Measurements from ENCODE around the gene TBC1D22A. TPM values are rescaled to one million over a fixed set of nuclear protein-coding genes. Genes with fewer than 3 reads are reported as not detected.

Gene TBC1D22A
- total and polyA plus RNA-seq, 2 donors: 11.8 to 25.7 TPM

DNA sequence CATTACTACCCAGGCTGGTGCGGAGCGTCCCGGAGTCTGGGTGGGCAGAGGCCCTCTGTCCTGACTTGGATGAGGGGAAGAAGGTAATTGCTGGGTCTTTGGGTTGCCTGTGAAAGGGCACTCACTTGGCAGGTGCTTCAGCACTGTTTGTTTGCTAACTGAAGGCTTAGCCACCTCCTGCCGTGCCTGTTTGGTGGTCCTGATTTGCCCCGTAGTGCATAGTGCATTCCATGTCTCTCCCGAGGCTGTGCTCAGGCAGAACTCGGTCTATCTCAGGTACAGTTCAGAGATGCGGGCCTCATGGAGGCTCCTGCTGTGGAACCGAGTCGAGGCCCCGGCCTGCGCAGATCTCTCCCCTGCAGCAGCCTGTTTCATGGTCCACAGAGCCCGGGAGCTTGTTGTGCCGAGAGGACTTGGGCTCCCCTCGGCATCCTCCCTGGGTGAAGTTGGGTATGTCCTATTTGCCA, 146.2 kb downstream of the TBC1D22A start:
- DNase-seq (ENCODE audit: low read depth in 6 of 9, low spot score in 9 of 9): no peak
- Histone ChIP-seq H3K4me3 (ENCODE audit: low read length in 2 of 2) (no peak overlapping the region), H3K27ac (ENCODE audit: low read depth in 1 of 2, low read length in 1 of 2) (no peak overlapping the region), H3K4me1 (ENCODE audit: control insufficient read depth in 2 of 2, insufficient read depth in 2 of 2, low read length in 2 of 2) (no peaks in the 10 kb centered on the region), H3K36me3 (ENCODE audit: control insufficient read depth in 2 of 2, insufficient read depth in 2 of 2, low read length in 1 of 2) (peaks cover 0 to 13% of the 10 kb centered on the region in 2 donors), H3K9me3 (ENCODE audit: control insufficient read depth in 2 of 2, insufficient read depth in 1 of 2, low read length in 1 of 2) (no peaks in the 10 kb centered on the region), H3K27me3 (ENCODE audit: control insufficient read depth in 2 of 2, insufficient read depth in 1 of 2, low read length in 1 of 2) (no peaks in the 10 kb centered on the region)
- WGBS: 98% methylated on average over 15 of the region's 15 CpGs

DNA sequence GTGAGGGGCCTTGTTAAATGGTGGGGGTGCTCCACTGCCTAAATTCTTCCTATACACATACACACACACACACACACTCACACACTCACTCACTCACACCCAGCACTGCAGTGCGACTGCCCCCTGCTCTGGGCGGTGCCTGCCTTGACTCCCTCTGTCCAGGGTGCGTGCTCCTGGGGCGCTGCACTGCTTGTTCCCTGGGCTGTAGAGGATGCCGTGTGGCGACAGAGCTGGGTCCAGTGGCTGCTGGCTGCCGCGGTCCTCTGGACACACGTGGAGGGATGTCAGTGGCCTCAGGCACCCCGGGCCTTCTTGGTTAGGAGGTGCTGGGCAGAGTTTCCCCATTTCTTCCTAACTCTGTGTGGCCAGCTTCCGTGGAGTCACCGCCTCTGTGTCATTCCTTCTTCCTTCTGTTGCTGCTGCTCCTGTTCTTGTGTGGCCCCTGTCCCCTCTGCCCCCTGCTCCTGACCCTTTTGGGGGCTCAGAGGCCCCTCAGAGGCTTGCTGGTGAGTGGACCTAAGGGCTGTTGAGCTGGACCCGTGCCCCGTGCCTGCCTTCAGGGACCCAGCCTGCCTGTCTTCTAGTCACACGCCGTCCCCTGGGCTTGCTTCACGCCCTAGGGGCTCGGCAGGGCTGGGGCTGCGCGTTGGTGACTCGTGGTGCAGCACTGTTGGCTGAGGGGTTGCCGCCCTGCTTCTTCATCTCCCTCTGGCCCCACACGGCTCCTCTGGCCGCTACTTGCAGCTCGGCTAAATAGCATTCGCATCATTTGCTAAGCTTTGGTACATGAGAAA, 147.0 kb downstream of the TBC1D22A start:
- no peak for DNase-seq (ENCODE audit: low read depth in 6 of 9, low spot score in 9 of 9)
- H3K27ac ChIP-seq (ENCODE audit: low read depth in 1 of 2, low read length in 1 of 2): no peak overlapping the region
- H3K27me3 ChIP-seq (ENCODE audit: control insufficient read depth in 2 of 2, insufficient read depth in 1 of 2, low read length in 1 of 2): no peaks in the 10 kb centered on the region
- WGBS: 97% methylated on average over 26 of the region's 26 CpGs
- H3K4me3 ChIP-seq (ENCODE audit: low read length in 2 of 2): no peak overlapping the region
- peaks cover 0 to 2% of the 10 kb centered on the region in 2 donors for H3K4me1 ChIP-seq (ENCODE audit: control insufficient read depth in 2 of 2, insufficient read depth in 2 of 2, low read length in 2 of 2)
- no peaks in the 10 kb centered on the region for H3K9me3 ChIP-seq (ENCODE audit: control insufficient read depth in 2 of 2, insufficient read depth in 1 of 2, low read length in 1 of 2)
- H3K36me3 ChIP-seq (ENCODE audit: control insufficient read depth in 2 of 2, insufficient read depth in 2 of 2, low read length in 1 of 2): peaks cover 0 to 17% of the 10 kb centered on the region in 2 donors

DNA sequence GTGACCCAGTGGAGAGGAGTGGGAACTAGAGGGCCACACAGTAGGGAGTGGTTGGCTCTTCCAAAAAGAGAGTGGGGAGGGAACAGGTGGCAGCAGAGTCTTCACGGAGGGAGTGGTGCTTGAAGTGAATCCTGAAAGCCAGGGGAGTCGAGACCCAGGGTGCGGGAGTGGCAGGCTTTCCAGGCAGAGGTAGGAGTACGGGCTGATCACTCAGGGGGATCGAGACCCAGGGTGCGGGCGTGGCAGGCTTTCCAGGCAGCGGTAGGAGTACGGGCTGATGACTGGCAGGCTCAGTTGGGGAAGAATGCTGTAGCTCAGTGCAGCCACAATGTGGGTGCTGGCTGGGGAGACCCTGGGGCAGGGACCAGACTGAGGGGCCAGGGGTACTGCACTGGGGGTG, 148.2 kb downstream of the TBC1D22A start:
- Histone ChIP-seq H3K4me3 (ENCODE audit: low read length in 2 of 2) (no peak overlapping the region), H3K36me3 (ENCODE audit: control insufficient read depth in 2 of 2, insufficient read depth in 2 of 2, low read length in 1 of 2) (peaks cover 0 to 17% of the 10 kb centered on the region in 2 donors), H3K27me3 (ENCODE audit: control insufficient read depth in 2 of 2, insufficient read depth in 1 of 2, low read length in 1 of 2) (no peaks in the 10 kb centered on the region), H3K9me3 (ENCODE audit: control insufficient read depth in 2 of 2, insufficient read depth in 1 of 2, low read length in 1 of 2) (no peaks in the 10 kb centered on the region), H3K27ac (ENCODE audit: low read depth in 1 of 2, low read length in 1 of 2) (no peak overlapping the region), H3K4me1 (ENCODE audit: control insufficient read depth in 2 of 2, insufficient read depth in 2 of 2, low read length in 2 of 2) (peaks cover 5 to 14% of the 10 kb centered on the region in 2 donors)
- DNase-seq (ENCODE audit: low read depth in 6 of 9, low spot score in 9 of 9): no peak
- WGBS: 97% methylated on average over 9 of the region's 9 CpGs

DNA sequence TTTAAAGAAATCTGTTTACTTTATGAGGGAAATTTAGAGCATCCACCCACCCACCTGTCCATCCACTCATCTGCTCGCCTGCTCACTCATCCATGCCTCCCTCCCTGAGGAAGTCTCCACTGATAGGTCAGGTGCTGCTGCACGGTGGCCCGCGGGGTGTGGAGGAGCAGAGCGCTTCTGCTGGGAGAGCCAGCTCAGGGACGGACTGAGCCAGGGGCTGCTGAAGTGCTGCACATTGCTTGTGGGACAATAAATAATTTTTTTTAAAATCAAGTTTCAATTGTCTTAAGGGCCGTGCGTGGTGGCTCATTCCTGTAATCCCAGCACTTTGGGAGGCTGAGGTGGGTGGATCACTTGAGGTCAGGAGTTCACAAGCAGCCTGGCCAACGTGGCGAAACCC, 148.9 kb downstream of the TBC1D22A start:
- Histone ChIP-seq H3K36me3 (ENCODE audit: control insufficient read depth in 2 of 2, insufficient read depth in 2 of 2, low read length in 1 of 2) (peaks cover 4 to 21% of the 10 kb centered on the region in 2 donors), H3K27me3 (ENCODE audit: control insufficient read depth in 2 of 2, insufficient read depth in 1 of 2, low read length in 1 of 2) (no peaks in the 10 kb centered on the region), H3K27ac (ENCODE audit: low read depth in 1 of 2, low read length in 1 of 2) (no peak overlapping the region), H3K9me3 (ENCODE audit: control insufficient read depth in 2 of 2, insufficient read depth in 1 of 2, low read length in 1 of 2) (no peaks in the 10 kb centered on the region), H3K4me1 (ENCODE audit: control insufficient read depth in 2 of 2, insufficient read depth in 2 of 2, low read length in 2 of 2) (peaks cover 5 to 19% of the 10 kb centered on the region in 2 donors), H3K4me3 (ENCODE audit: low read length in 2 of 2) (no peak overlapping the region)
- DNase-seq (ENCODE audit: low read depth in 6 of 9, low spot score in 9 of 9): no peak
- 97% methylated on average over 10 of the region's 10 CpGs for WGBS

DNA sequence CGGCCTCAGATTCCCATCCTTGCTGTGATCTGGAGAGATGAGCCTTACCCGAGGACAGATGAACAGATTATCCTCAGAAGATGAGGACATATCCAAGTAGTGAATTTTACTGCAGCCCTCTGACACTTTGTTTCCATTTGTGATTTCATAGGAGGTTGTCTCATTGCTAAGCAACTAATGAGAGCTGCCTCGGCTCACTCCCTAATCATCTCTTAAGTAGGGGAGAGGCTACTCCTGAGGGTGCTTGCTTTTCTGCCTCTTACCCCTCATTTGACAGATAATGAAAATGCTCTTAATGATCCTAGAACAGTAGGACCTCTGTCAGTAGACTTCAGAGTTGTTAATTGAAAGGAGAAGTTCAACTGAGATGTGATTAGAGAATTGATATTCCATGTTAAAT, 150.9 kb downstream of the TBC1D22A start:
- no peaks in the 10 kb centered on the region for H3K27me3 ChIP-seq (ENCODE audit: control insufficient read depth in 2 of 2, insufficient read depth in 1 of 2, low read length in 1 of 2)
- peaks cover 4 to 23% of the 10 kb centered on the region in 2 donors for H3K36me3 ChIP-seq (ENCODE audit: control insufficient read depth in 2 of 2, insufficient read depth in 2 of 2, low read length in 1 of 2)
- DNase-seq (ENCODE audit: low read depth in 6 of 9, low spot score in 9 of 9): no peak
- no peaks in the 10 kb centered on the region for H3K9me3 ChIP-seq (ENCODE audit: control insufficient read depth in 2 of 2, insufficient read depth in 1 of 2, low read length in 1 of 2)
- 98% methylated on average over 3 of the region's 3 CpGs for WGBS
- peaks cover 5 to 19% of the 10 kb centered on the region in 2 donors for H3K4me1 ChIP-seq (ENCODE audit: control insufficient read depth in 2 of 2, insufficient read depth in 2 of 2, low read length in 2 of 2)
- no peak overlapping the region for H3K27ac ChIP-seq (ENCODE audit: low read depth in 1 of 2, low read length in 1 of 2)
- no peak overlapping the region for H3K4me3 ChIP-seq (ENCODE audit: low read length in 2 of 2)

DNA sequence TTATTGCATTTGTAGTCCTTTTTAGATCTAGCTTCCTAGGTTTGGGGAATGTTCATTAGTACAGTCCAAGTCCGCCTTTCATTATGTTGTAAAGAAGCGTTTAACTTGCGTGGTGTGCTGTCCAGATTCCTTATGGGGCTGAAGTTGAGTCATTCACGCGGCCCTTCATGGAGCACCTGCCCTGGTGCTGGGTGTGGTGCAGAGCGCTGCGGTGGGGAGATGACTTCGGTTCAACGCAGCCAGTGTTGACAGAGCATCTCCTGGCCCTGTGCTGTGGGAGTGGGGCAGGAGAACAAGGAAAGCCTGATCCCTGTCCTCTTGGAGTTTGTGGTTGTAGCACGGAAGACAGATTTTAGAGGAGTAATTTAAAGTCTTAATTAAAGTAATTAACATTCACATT, 152.0 kb downstream of the TBC1D22A start:
- no peak overlapping the region for H3K27ac ChIP-seq (ENCODE audit: low read depth in 1 of 2, low read length in 1 of 2)
- H3K4me1 ChIP-seq (ENCODE audit: control insufficient read depth in 2 of 2, insufficient read depth in 2 of 2, low read length in 2 of 2): peaks cover 5 to 19% of the 10 kb centered on the region in 2 donors
- DNase-seq (ENCODE audit: low read depth in 6 of 9, low spot score in 9 of 9): no peak
- 93% methylated on average over 10 of the region's 10 CpGs for WGBS
- H3K27me3 ChIP-seq (ENCODE audit: control insufficient read depth in 2 of 2, insufficient read depth in 1 of 2, low read length in 1 of 2): no peaks in the 10 kb centered on the region
- H3K9me3 ChIP-seq (ENCODE audit: control insufficient read depth in 2 of 2, insufficient read depth in 1 of 2, low read length in 1 of 2): no peaks in the 10 kb centered on the region
- no peak overlapping the region for H3K4me3 ChIP-seq (ENCODE audit: low read length in 2 of 2)
- H3K36me3 ChIP-seq (ENCODE audit: control insufficient read depth in 2 of 2, insufficient read depth in 2 of 2, low read length in 1 of 2): peaks cover 4 to 27% of the 10 kb centered on the region in 2 donors

DNA sequence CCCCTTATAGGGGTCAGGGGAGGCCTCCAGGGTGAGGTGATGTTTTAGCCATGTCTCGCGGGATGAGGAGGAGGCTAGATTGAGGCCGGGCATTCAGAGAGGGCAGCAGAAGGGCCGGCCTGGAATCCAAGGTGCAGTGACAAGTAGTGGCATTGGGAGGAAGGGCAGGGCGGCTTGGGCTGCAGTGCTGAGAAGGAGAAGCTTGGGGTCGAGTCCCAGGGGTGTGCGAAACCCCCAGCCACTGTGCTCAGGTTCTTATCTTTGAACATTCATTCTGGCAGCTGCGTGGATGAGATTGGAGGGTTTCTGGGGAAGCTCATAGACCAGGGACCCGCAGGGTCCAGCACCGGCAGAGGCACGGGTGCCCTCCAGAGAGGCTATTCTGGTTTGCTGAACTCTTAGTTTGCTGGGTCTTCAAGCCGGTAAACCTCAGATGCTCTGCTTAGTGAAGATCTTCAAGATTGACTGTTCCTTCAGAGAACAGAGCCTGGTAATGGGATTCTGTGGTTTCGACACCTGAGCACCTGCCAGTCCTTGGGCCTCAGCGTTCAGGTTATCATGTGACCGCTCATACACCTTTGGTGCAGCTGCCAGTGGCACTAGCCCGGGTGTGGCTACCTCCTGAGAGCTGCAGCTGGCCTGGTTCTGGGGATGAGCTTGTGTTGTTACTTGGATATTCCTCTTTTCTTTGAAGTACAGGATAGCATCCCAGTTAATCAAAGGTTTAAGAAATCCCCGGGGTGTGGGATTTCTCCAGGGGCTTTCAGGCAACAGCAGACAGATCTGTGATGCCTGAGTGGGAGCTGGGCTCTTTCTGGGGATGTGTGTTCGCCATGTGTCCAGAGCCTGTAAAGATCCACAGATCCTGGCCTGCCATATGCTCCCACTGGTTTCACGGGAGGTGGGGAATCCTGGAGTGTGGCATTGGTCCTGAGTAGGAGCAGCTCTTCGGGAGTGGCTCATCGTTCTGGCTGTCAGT, 152.8 kb downstream of the TBC1D22A start:
- 93% methylated on average over 21 of the region's 21 CpGs for WGBS
- no peaks in the 10 kb centered on the region for H3K27me3 ChIP-seq (ENCODE audit: control insufficient read depth in 2 of 2, insufficient read depth in 1 of 2, low read length in 1 of 2)
- peak in 6 of 9 donors; percentile 3 to 48 (median 18) for DNase-seq (ENCODE audit: low read depth in 6 of 9, low spot score in 9 of 9)
- peaks cover 4 to 27% of the 10 kb centered on the region in 2 donors for H3K36me3 ChIP-seq (ENCODE audit: control insufficient read depth in 2 of 2, insufficient read depth in 2 of 2, low read length in 1 of 2)
- no peak overlapping the region for H3K4me3 ChIP-seq (ENCODE audit: low read length in 2 of 2)
- H3K9me3 ChIP-seq (ENCODE audit: control insufficient read depth in 2 of 2, insufficient read depth in 1 of 2, low read length in 1 of 2): no peaks in the 10 kb centered on the region
- no peak overlapping the region for H3K27ac ChIP-seq (ENCODE audit: low read depth in 1 of 2, low read length in 1 of 2)
- peaks cover 5 to 19% of the 10 kb centered on the region in 2 donors for H3K4me1 ChIP-seq (ENCODE audit: control insufficient read depth in 2 of 2, insufficient read depth in 2 of 2, low read length in 2 of 2)

DNA sequence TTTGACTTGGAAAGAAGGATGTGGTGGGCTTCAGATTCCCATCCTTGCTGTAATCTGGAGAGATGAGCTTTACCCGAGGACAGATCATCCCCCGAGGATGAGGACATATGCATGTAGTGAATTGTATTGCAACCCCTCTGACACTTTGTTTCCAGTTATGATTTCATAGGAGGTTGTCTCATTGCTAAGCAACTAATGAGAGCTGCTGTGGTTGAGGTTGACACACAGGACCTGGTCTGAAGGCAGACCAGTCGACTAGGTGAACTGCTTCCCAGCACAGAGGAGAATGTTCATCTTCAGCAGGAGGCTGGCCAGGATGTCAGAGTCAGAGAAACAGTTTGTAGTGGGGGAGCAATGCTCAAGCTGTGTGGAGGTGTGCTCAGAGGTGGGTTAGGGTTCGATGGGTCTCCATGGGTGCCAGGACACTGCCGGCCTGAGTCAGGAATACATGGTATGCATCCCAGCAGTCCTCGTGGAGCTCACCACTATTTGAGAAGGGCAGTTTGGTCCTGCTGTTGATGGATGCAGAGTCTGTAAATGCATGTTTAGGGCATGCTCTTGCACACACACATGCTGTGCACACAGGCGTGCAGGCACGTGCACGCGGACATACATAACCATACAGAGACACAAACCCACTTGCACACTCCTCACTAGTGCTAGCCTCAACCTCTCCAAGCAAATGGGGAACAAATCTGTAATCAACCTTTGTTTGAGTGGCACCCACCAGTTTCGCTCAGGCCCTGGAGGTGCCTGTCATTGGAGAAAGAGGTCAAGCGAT, 153.7 kb downstream of the TBC1D22A start:
- peaks cover 5 to 19% of the 10 kb centered on the region in 2 donors for H3K4me1 ChIP-seq (ENCODE audit: control insufficient read depth in 2 of 2, insufficient read depth in 2 of 2, low read length in 2 of 2)
- H3K9me3 ChIP-seq (ENCODE audit: control insufficient read depth in 2 of 2, insufficient read depth in 1 of 2, low read length in 1 of 2): no peaks in the 10 kb centered on the region
- WGBS: 93% methylated on average over 12 of the region's 12 CpGs
- no peak overlapping the region for H3K27ac ChIP-seq (ENCODE audit: low read depth in 1 of 2, low read length in 1 of 2)
- no peaks in the 10 kb centered on the region for H3K27me3 ChIP-seq (ENCODE audit: control insufficient read depth in 2 of 2, insufficient read depth in 1 of 2, low read length in 1 of 2)
- peaks cover 4 to 27% of the 10 kb centered on the region in 2 donors for H3K36me3 ChIP-seq (ENCODE audit: control insufficient read depth in 2 of 2, insufficient read depth in 2 of 2, low read length in 1 of 2)
- no peak for DNase-seq (ENCODE audit: low read depth in 6 of 9, low spot score in 9 of 9)
- no peak overlapping the region for H3K4me3 ChIP-seq (ENCODE audit: low read length in 2 of 2)
